Subcutaneous preadipocyte (primary cell): ENCODE measurements around the gene LPAR3. TPM values are rescaled to one million over a fixed set of nuclear protein-coding genes. Genes with fewer than 3 reads are reported as not detected.

Experiments
- total RNA-seq: library from RNA; depleted of rRNA; stranded (reverse); fragments of >200 nt; gene quantifications from 2 replicates; pipeline ENCODE4 v1.2.3, GENCODE V29; 2012

Gene LPAR3
- 0.37 and 4.7 TPM in 2 replicates for total RNA-seq

GRCh38 chr1:84892705-84893618 is at the start of gene LPAR3:
Gene LPAR3 (minus strand): TSS chr1:84893206. CDS start chr1:84866120, 27,086 bp downstream.

Other genes starting within 250 kb of the LPAR3 start
- gene SSX2IP, start 202.7 kb downstream of the LPAR3 start, total RNA-seq, result 9.6 and 13.3 TPM in 2 replicates
- gene MCOLN2, start 103.9 kb upstream of the LPAR3 start, total RNA-seq, result 0.37 and 0.39 TPM in 2 replicates
- 4.8 and 6.3 TPM in 2 replicates for gene MCOLN3, start 155.3 kb upstream of the LPAR3 start, total RNA-seq